ENCODE data around the gene CT45A6.
"Not testable (repeated sequence)": the region's sequence is repeated elsewhere in the genome, so short reads cannot be mapped to it uniquely, and the experiment has no call there.

Gene CT45A6, protein sequence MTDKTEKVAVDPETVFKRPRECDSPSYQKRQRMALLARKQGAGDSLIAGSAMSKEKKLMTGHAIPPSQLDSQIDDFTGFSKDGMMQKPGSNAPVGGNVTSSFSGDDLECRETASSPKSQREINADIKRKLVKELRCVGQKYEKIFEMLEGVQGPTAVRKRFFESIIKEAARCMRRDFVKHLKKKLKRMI

DNA sequence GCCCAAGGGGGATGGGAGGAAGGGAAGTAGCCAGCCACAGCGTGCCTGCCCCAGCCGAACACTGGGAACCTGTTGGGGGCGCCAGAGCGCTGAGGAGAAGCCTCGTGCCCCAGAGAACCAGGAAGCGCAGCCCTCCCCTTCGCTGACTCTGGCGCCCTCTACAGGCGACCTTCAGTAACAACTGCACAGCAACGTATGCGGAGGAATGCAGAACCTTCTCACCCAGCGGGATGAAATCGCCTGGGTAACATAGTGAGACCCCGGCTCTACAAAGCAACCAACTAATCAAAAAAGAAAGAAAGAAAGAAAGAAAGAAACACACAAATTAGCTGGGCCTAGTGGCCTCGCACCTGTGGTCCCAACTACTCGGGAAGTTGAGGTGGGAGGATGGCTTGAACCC is at the start of gene CT45A6:
TSS of gene CT45A6 (minus strand) at position 101 of the 400 bp plus-strand sequence. CDS start 3,794 bp downstream, outside the sequence.
- not testable (repeated sequence) for H3K79me2 ChIP-seq (ENCODE audit: insufficient read depth, low read length); H3K4me2 ChIP-seq (ENCODE audit: low read depth, low read length, poor library complexity, severe bottlenecking); H2AFZ ChIP-seq (ENCODE audit: low read length); H3K36me3 ChIP-seq (ENCODE audit: insufficient read depth, low read length); H3K4me3 ChIP-seq (ENCODE audit: low read length, poor library complexity, severe bottlenecking); H3K9me2 ChIP-seq (replicated peaks; ENCODE audit: low read depth, low read length); H3K27me3 ChIP-seq (ENCODE audit: insufficient read depth, low read length, poor library complexity, severe bottlenecking); H3K9ac ChIP-seq (ENCODE audit: low read depth, low read length, poor library complexity, severe bottlenecking); H3K4me1 ChIP-seq (ENCODE audit: insufficient read depth, low read length, poor library complexity, severe bottlenecking); H4K20me1 ChIP-seq (ENCODE audit: insufficient read depth, low read length, poor library complexity, severe bottlenecking); H3F3A ChIP-seq (ENCODE audit: low read depth); H3K9me3 ChIP-seq (ENCODE audit: insufficient read depth, low read depth, low read length)

DNA sequence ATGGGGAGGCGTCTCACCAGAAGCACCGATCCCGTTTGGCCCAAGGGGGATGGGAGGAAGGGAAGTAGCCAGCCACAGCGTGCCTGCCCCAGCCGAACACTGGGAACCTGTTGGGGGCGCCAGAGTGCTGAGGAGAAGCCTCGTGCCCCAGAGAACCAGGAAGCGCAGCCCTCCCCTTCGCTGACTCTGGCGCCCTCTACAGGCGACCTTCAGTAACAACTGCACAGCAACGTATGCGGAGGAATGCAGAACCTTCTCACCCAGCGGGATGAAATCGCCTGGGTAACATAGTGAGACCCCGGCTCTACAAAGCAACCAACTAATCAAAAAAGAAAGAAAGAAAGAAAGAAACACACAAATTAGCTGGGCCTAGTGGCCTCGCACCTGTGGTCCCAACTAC is 34.6 kb upstream of the CT45A6 start, which contains the start of gene CT45A7:
TSS of gene CT45A7 (minus strand) at position 101 of the 400 bp plus-strand sequence. CDS start 3,747 bp downstream, outside the sequence.
- H3F3A ChIP-seq (ENCODE audit: low read depth); H3K4me2 ChIP-seq (ENCODE audit: low read depth, low read length, poor library complexity, severe bottlenecking); H3K4me3 ChIP-seq (ENCODE audit: low read length, poor library complexity, severe bottlenecking); H3K9ac ChIP-seq (ENCODE audit: low read depth, low read length, poor library complexity, severe bottlenecking); H3K27me3 ChIP-seq (ENCODE audit: insufficient read depth, low read length, poor library complexity, severe bottlenecking); H3K79me2 ChIP-seq (ENCODE audit: insufficient read depth, low read length); H3K36me3 ChIP-seq (ENCODE audit: insufficient read depth, low read length); H3K9me2 ChIP-seq (replicated peaks; ENCODE audit: low read depth, low read length); H4K20me1 ChIP-seq (ENCODE audit: insufficient read depth, low read length, poor library complexity, severe bottlenecking); H3K4me1 ChIP-seq (ENCODE audit: insufficient read depth, low read length, poor library complexity, severe bottlenecking); H2AFZ ChIP-seq (ENCODE audit: low read length); H3K9me3 ChIP-seq (ENCODE audit: insufficient read depth, low read depth, low read length): not testable (repeated sequence)

- H2AFZ ChIP-seq (ENCODE audit: low read length); H3K4me3 ChIP-seq (ENCODE audit: low read length, poor library complexity, severe bottlenecking); H3K9ac ChIP-seq (ENCODE audit: low read depth, low read length, poor library complexity, severe bottlenecking); H3K4me1 ChIP-seq (ENCODE audit: insufficient read depth, low read length, poor library complexity, severe bottlenecking); H3K4me2 ChIP-seq (ENCODE audit: low read depth, low read length, poor library complexity, severe bottlenecking); H3F3A ChIP-seq (ENCODE audit: low read depth); H3K27me3 ChIP-seq (ENCODE audit: insufficient read depth, low read length, poor library complexity, severe bottlenecking); H3K9me3 ChIP-seq (ENCODE audit: insufficient read depth, low read depth, low read length); H4K20me1 ChIP-seq (ENCODE audit: insufficient read depth, low read length, poor library complexity, severe bottlenecking); H3K9me2 ChIP-seq (replicated peaks; ENCODE audit: low read depth, low read length); H3K79me2 ChIP-seq (ENCODE audit: insufficient read depth, low read length); H3K36me3 ChIP-seq (ENCODE audit: insufficient read depth, low read length): not testable (repeated sequence)
These were observed 17.3 kb upstream of the CT45A6 start, which contains the start of gene CT45A2 for GRCh38 chrX:135819912-135820311. Gene CT45A2 (minus strand): TSS chrX:135820012. CDS start chrX:135816265, 3,747 bp downstream.

DNA sequence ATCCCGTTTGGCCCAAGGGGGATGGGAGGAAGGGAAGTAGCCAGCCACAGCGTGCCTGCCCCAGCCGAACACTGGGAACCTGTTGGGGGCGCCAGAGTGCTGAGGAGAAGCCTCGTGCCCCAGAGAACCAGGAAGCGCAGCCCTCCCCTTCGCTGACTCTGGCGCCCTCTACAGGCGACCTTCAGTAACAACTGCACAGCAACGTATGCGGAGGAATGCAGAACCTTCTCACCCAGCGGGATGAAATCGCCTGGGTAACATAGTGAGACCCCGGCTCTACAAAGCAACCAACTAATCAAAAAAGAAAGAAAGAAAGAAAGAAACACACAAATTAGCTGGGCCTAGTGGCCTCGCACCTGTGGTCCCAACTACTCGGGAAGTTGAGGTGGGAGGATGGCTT is 17.2 kb downstream of the CT45A6 start, which contains the start of gene CT45A5:
TSS of gene CT45A5 (minus strand) at position 101 of the 400 bp plus-strand sequence. CDS start 3,774 bp downstream, outside the sequence.
- H3K4me1 ChIP-seq (ENCODE audit: insufficient read depth, low read length, poor library complexity, severe bottlenecking); H3K4me2 ChIP-seq (ENCODE audit: low read depth, low read length, poor library complexity, severe bottlenecking); H3K79me2 ChIP-seq (ENCODE audit: insufficient read depth, low read length); H2AFZ ChIP-seq (ENCODE audit: low read length); H3K4me3 ChIP-seq (ENCODE audit: low read length, poor library complexity, severe bottlenecking); H4K20me1 ChIP-seq (ENCODE audit: insufficient read depth, low read length, poor library complexity, severe bottlenecking); H3K36me3 ChIP-seq (ENCODE audit: insufficient read depth, low read length); H3K9ac ChIP-seq (ENCODE audit: low read depth, low read length, poor library complexity, severe bottlenecking); H3F3A ChIP-seq (ENCODE audit: low read depth); H3K27me3 ChIP-seq (ENCODE audit: insufficient read depth, low read length, poor library complexity, severe bottlenecking); H3K9me2 ChIP-seq (replicated peaks; ENCODE audit: low read depth, low read length); H3K9me3 ChIP-seq (ENCODE audit: insufficient read depth, low read depth, low read length): not testable (repeated sequence)

DNA sequence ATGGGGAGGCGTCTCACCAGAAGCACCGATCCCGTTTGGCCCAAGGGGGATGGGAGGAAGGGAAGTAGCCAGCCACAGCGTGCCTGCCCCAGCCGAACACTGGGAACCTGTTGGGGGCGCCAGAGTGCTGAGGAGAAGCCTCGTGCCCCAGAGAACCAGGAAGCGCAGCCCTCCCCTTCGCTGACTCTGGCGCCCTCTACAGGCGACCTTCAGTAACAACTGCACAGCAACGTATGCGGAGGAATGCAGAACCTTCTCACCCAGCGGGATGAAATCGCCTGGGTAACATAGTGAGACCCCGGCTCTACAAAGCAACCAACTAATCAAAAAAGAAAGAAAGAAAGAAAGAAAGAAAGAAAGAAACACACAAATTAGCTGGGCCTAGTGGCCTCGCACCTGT is 34.5 kb downstream of the CT45A6 start, which contains the start of gene CT45A3:
TSS of gene CT45A3 (minus strand) at position 101 of the 400 bp plus-strand sequence. CDS start 3,747 bp downstream, outside the sequence.
- H3K4me2 ChIP-seq (ENCODE audit: low read depth, low read length, poor library complexity, severe bottlenecking); H4K20me1 ChIP-seq (ENCODE audit: insufficient read depth, low read length, poor library complexity, severe bottlenecking); H3K9me2 ChIP-seq (replicated peaks; ENCODE audit: low read depth, low read length); H3K79me2 ChIP-seq (ENCODE audit: insufficient read depth, low read length); H3K36me3 ChIP-seq (ENCODE audit: insufficient read depth, low read length); H3K27me3 ChIP-seq (ENCODE audit: insufficient read depth, low read length, poor library complexity, severe bottlenecking); H3K4me3 ChIP-seq (ENCODE audit: low read length, poor library complexity, severe bottlenecking); H2AFZ ChIP-seq (ENCODE audit: low read length); H3K4me1 ChIP-seq (ENCODE audit: insufficient read depth, low read length, poor library complexity, severe bottlenecking); H3K9me3 ChIP-seq (ENCODE audit: insufficient read depth, low read depth, low read length); H3K9ac ChIP-seq (ENCODE audit: low read depth, low read length, poor library complexity, severe bottlenecking); H3F3A ChIP-seq (ENCODE audit: low read depth): not testable (repeated sequence)

DNA sequence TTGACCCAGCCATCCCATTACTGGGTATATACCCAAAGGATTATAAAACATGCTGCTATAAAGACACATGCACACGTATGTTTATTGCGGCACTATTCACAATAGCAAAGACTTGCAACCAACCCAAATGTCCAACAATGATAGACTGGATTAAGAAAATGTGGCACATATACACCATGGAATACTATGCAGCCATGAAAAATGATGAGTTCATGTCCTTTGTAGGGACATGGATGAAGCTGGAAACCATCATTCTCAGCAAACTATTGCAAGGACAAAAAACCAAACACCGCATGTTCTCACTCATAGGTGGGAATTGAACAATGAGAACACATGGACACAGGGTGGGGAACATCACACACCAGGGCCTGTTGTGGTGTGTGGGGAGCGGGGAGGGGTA is 57.8 kb downstream of the CT45A6 start:
- not testable (repeated sequence) for H3F3A ChIP-seq (ENCODE audit: low read depth); H3K4me2 ChIP-seq (ENCODE audit: low read depth, low read length, poor library complexity, severe bottlenecking); H3K9ac ChIP-seq (ENCODE audit: low read depth, low read length, poor library complexity, severe bottlenecking); H4K20me1 ChIP-seq (ENCODE audit: insufficient read depth, low read length, poor library complexity, severe bottlenecking); H3K36me3 ChIP-seq (ENCODE audit: insufficient read depth, low read length); H3K27me3 ChIP-seq (ENCODE audit: insufficient read depth, low read length, poor library complexity, severe bottlenecking); H3K9me2 ChIP-seq (replicated peaks; ENCODE audit: low read depth, low read length); H3K4me1 ChIP-seq (ENCODE audit: insufficient read depth, low read length, poor library complexity, severe bottlenecking); H2AFZ ChIP-seq (ENCODE audit: low read length); H3K9me3 ChIP-seq (ENCODE audit: insufficient read depth, low read depth, low read length); H3K4me3 ChIP-seq (ENCODE audit: low read length, poor library complexity, severe bottlenecking); H3K79me2 ChIP-seq (ENCODE audit: insufficient read depth, low read length)
